Heart left ventricle (tissue), 16 donors: ENCODE data around the gene YIPF3. TPM values are rescaled to one million over a fixed set of nuclear protein-coding genes. Genes with fewer than 3 reads are reported as not detected.

ENCODE experiments used
- ATAC-seq, 4 donors: fragments of 200-7000 bp; cut with Tn5 transposase; one replicate each; pipeline ENCODE4 v1.9.1; 2020 to 2022; ENCODE audit warnings: moderate library complexity in 4 of 4, mild to moderate bottlenecking in 3 of 4, moderate number of reproducible peaks in 1 of 4
- DNase-seq, 5 donors: peaks; one replicate each; pipeline ENCODE4 v3.0.0-alpha.2; 2020
- H3K27ac ChIP-seq, 12 donors: fragments of 200-600 bp; sonication (generic) in 4 of 12; one replicate each; pipeline versions ENCODE4 v1.5.0 to v1.8.0; 2016 to 2022; ENCODE audit warnings: mild to moderate bottlenecking in 2 of 12
- H3K27me3 ChIP-seq, 9 donors: fragments of 200-600 bp; sonication (generic) in 2 of 9; one replicate each; pipeline versions ENCODE4 v1.5.1 to v1.8.0; 2016 to 2022; ENCODE audit warnings: mild to moderate bottlenecking in 3 of 9
- H3K36me3 ChIP-seq, 9 donors: fragments of 200-600 bp; sonication (generic) in 2 of 9; one replicate each; pipeline versions ENCODE4 v1.5.0 to v1.8.0; 2018 to 2022; ENCODE audit warnings: mild to moderate bottlenecking in 2 of 9
- H3K4me1 ChIP-seq, 12 donors: fragments of 200-600 bp; sonication (generic) in 4 of 12; one replicate each; pipeline versions ENCODE4 v1.5.0 to v1.8.0; 2016 to 2022; ENCODE audit warnings: mild to moderate bottlenecking in 3 of 12
- H3K4me3 ChIP-seq, 12 donors: fragments of 200-600 bp; sonication (generic) in 4 of 12; one replicate each; pipeline versions ENCODE4 v1.5.0 to v1.8.0; 2017 to 2022; ENCODE audit warnings: mild to moderate bottlenecking in 9 of 12, moderate library complexity in 4 of 12
- H3K9me3 ChIP-seq, 12 donors: fragments of 200-600 bp; sonication (generic) in 4 of 12; one replicate each; pipeline versions ENCODE4 v1.5.0 to v1.8.0; 2016 to 2022; ENCODE audit warnings: mild to moderate bottlenecking in 1 of 12
- CTCF ChIP-seq, 12 donors: fragments of 200-600 bp; sonication (generic) in 4 of 12; IDR thresholded peaks; one replicate each; pipeline versions ENCODE4 v1.5.0 to v1.8.0; 2018 to 2022; ENCODE audit warnings: antibody characterized with exemption in 12 of 12, mild to moderate bottlenecking in 5 of 12
- POLR2A ChIP-seq, 2 donors: fragments of 450-650 bp; IDR thresholded peaks; one replicate each; pipeline ENCODE4 v1.6.1; 2017; ENCODE audit warnings: antibody characterized with exemption in 2 of 2, mild to moderate bottlenecking in 2 of 2, moderate library complexity in 2 of 2
- WGBS, 4 donors: extraction: QIAGEN DNeasy Blood & Tissue Kit in 2 of 4; methylation state at CpG; one replicate each; pipeline versions ENCODE4 v1.1.5 to v1.1.7; 2013 to 2018; 5-methylcytosine and 5-hydroxymethylcytosine counted together
- intact Hi-C, 10 donors: fragments of 100-400 bp; cut with DNase I; formaldehyde crosslinking; loops; one replicate each; pipeline versions ENCODE4 v1.11.1 to v1.14.2; 2022
- polyA plus RNA-seq, 2 donors: library from polyadenylated mRNA; stranded (reverse); fragments of 200-250 nt; gene quantifications; one replicate each; pipeline ENCODE4 v1.2.3, GENCODE V29; 2013
- total RNA-seq, 9 donors: library from RNA; depleted of rRNA in 2 of 9; stranded (reverse); fragments of >200 nt in 2 of 9; fragmentation: NEBNext Ultra II Directional in 3 of 9; extraction: Animal tissue kit (Norgen Biotek cat#: 25700) in 3 of 9; gene quantifications; one replicate each; pipeline versions ENCODE4 v1.1.0 to v1.2.4, GENCODE V29; 2016 to 2023
- donor health status: ischemic (EF 13 %, LVEDD 7.1; RV severe dilation, severe dysfunction).
- donor health status: healthy with polysubstance abuse.
- donor health status: DM: no; HTN: yes; CAD: no.
- donor health status: DM: no; HTN: no; CAD: no.
- donor health status: ischemic (EF 25% LVEDD 6.9; RV normal size, moderate dysfunction).
- donor health status: ischemic (EF 25% LVEDD 5.7; RV mildly dilated, moderate dysfunction).
- donor health status: healthy.
- donor health status: DM: yes; HTN: yes; CAD: no.
- donor health status: ischemic (EF 35%, LVEDD 5.7; RV mildly dilated, moderate dysfunction).
- donor health status: nonischemic (EF 11% LVEDD 7.7; RV severe dilation, severe dysfunction).
- donor health status: DM: yes; HTN: yes; CAD: no.
- donor health status: PGD.
- donor health status: ischemic (EF 29% LVEDD 5.4; RV normal size, mild dysfunction).
- donor health status: nonischemic (EF 23%, LVEDD 6.1; RV moderate dilation, normal function).

YIPF3 gene
- total and polyA plus RNA-seq, 11 donors, result 63.4 to 132 (median 75.3) TPM

- no peak for TF ChIP-seq POLR2A (IDR thresholded peaks at IDR 0.05)
- no peak for TF ChIP-seq CTCF (IDR thresholded peaks at IDR 0.05)
- DNase-seq (no peak), ATAC-seq (no peak)
- no peaks in the 10 kb centered on the region for H3K27me3 ChIP-seq
- H3K4me3 ChIP-seq, result peak overlapping the region in 11 of 12 donors; percentile 70 to 89 (median 76)
- H3K9me3 ChIP-seq, result no peaks in the 10 kb centered on the region
- peaks cover 8 to 48% (median 28%) of the 10 kb centered on the region in 12 donors for H3K4me1 ChIP-seq
- intact Hi-C loops, result no loop called here
- WGBS, 4 donors, result 43 to 54% (median 47%) methylated on average over 2 of the region's 2 CpGs
- peak overlapping the region in 11 of 12 donors; percentile 9 to 89 (median 84) for H3K27ac ChIP-seq
- peaks cover 0 to 14% (median 0%) of the 10 kb centered on the region in 9 donors for H3K36me3 ChIP-seq
Observed at GRCh38 chr6:43476746-43477145, 40.0 kb downstream of the YIPF3 start.

- TF ChIP-seq POLR2A (IDR thresholded peaks at IDR 0.05) (no peak), CTCF (IDR thresholded peaks at IDR 0.05) (no peak)
- no peaks in the 10 kb centered on the region for H3K27me3 ChIP-seq
- DNase-seq (no peak), ATAC-seq (no peak)
- H3K4me3 ChIP-seq, result no peak overlapping the region
- H3K27ac ChIP-seq, result no peak overlapping the region
- intact Hi-C loops, result no loop called here
- H3K36me3 ChIP-seq, result peaks cover 0 to 8% (median 0%) of the 10 kb centered on the region in 9 donors
- 82 to 92% (median 87%) methylated on average over 6 of the region's 6 CpGs for WGBS, 4 donors
- peaks cover 8 to 39% (median 23%) of the 10 kb centered on the region in 12 donors for H3K4me1 ChIP-seq
- no peaks in the 10 kb centered on the region for H3K9me3 ChIP-seq
Observed at GRCh38 chr6:43475516-43475915, 41.2 kb downstream of the YIPF3 start.

GRCh38 chr6:43472515-43472914 lies 44.2 kb downstream of the YIPF3 start:
- no peaks in the 10 kb centered on the region for H3K27me3 ChIP-seq
- peak overlapping the region in 2 of 12 donors; percentile 12 to 26 for H3K27ac ChIP-seq
- DNase-seq, result no peak
- H3K9me3 ChIP-seq, result no peaks in the 10 kb centered on the region
- no peak overlapping the region for H3K4me3 ChIP-seq
- peaks cover 0 to 35% (median 4%) of the 10 kb centered on the region in 12 donors for H3K4me1 ChIP-seq
- H3K36me3 ChIP-seq, result no peaks in the 10 kb centered on the region
- ATAC-seq, result no peak
- intact Hi-C loops, result no loop called here
- WGBS, 4 donors, result 96 to 98% (median 96%) methylated on average over 4 of the region's 4 CpGs
- TF ChIP-seq POLR2A (IDR thresholded peaks at IDR 0.05) (no peak), CTCF (IDR thresholded peaks at IDR 0.05) (no peak)

- Histone ChIP-seq H3K27ac (no peak overlapping the region), H3K4me1 (peaks cover 0 to 29% (median 4%) of the 10 kb centered on the region in 12 donors), H3K9me3 (no peaks in the 10 kb centered on the region), H3K4me3 (no peak overlapping the region), H3K27me3 (no peaks in the 10 kb centered on the region), H3K36me3 (no peaks in the 10 kb centered on the region)
- ATAC-seq, result no peak
- WGBS, 4 donors, result 79 to 88% (median 85%) methylated on average over 1 of the region's 1 CpG
- no peak for TF ChIP-seq POLR2A (IDR thresholded peaks at IDR 0.05)
- no peak for TF ChIP-seq CTCF (IDR thresholded peaks at IDR 0.05)
- intact Hi-C loops, result no loop called here
- no peak for DNase-seq
Observed at GRCh38 chr6:43471399-43471798, 45.3 kb downstream of the YIPF3 start.
